DOHH2 (cell line): ENCODE data around the gene COP1.

Experiments used
- CTCF ChIP-seq: fragments of 200-600 bp; sonication (generic); IDR thresholded peaks from one replicate; pipeline ENCODE4 v1.5.1; 2014; ENCODE audit warnings: antibody characterized with exemption, mild to moderate bottlenecking, low read depth, low read length; ENCODE audit not compliant: poor library complexity, severe bottlenecking
- EZH2phosphoT487 ChIP-seq: fragments of 200-600 bp; sonication (generic); IDR thresholded peaks from 2 replicates; pipeline ENCODE4 v1.6.1; 2017; ENCODE audit warnings: borderline replicate concordance, mild to moderate bottlenecking, antibody characterized with exemption, low read length, moderate library complexity, mixed read lengths

- TF ChIP-seq CTCF (no peak), EZH2phosphoT487 (no peak)
These were observed 302.3 kb downstream of the COP1 start for GRCh38 chr1:175904808-175905207.
